HG02970 (cell line): ENCODE data around the gene RYR1.

Experiments used
- ATAC-seq: cut with Tn5 transposase; IDR thresholded peaks from one replicate; pipeline ENCODE4 v1.9.1; 2021; ENCODE audit warnings: mild to moderate bottlenecking, moderate library complexity, moderate number of reproducible peaks; ENCODE audit not compliant: unreplicated experiment, low FRiP score

The RYR1 gene

GRCh38 chr19:38634757-38635482 is 201.4 kb downstream of the RYR1 start:
- ATAC-seq = no peak

- ATAC-seq = no peak
Measured at GRCh38 chr19:38635483-38636399, 202.2 kb downstream of the RYR1 start.
